ENCODE results near the gene SAP30L.

Gene SAP30L

GRCh38 chr5:154491941-154492340, 46.1 kb downstream of the SAP30L start:
- no peak overlapping the region for H3K4me3 ChIP-seq (replicated peaks; ENCODE audit: low read depth, low read length)
- no peak for TF ChIP-seq CTCF (IDR thresholded peaks at IDR 0.05; ENCODE audit: low read depth, low read length, missing control alignments)

GRCh38 chr5:154493274-154493673, 47.5 kb downstream of the SAP30L start:
- TF ChIP-seq CTCF (IDR thresholded peaks at IDR 0.05; ENCODE audit: low read depth, low read length, missing control alignments): no peak
- no peak for DNase-seq (ENCODE audit: extremely low read depth, low read depth)
- no peak overlapping the region for H3K4me3 ChIP-seq (replicated peaks; ENCODE audit: low read depth, low read length)

More at GRCh38 chr5:154491941-154492340, 46.1 kb downstream of the SAP30L start:
- no peak for DNase-seq (ENCODE audit: extremely low read depth, low read depth)

- TF ChIP-seq CTCF (IDR thresholded peaks at IDR 0.05; ENCODE audit: low read depth, low read length, missing control alignments): no peak
- H3K4me3 ChIP-seq (replicated peaks; ENCODE audit: low read depth, low read length): no peak overlapping the region
- no peak for DNase-seq (ENCODE audit: extremely low read depth, low read depth)
These were observed 48.2 kb downstream of the SAP30L start for GRCh38 chr5:154494036-154494435.

- no peak for TF ChIP-seq CTCF (IDR thresholded peaks at IDR 0.05; ENCODE audit: low read depth, low read length, missing control alignments)
- DNase-seq (ENCODE audit: extremely low read depth, low read depth): no peak
- no peak overlapping the region for H3K4me3 ChIP-seq (replicated peaks; ENCODE audit: low read depth, low read length)
These were observed 52.8 kb downstream of the SAP30L start for GRCh38 chr5:154498591-154498990.

- no peak for TF ChIP-seq CTCF (IDR thresholded peaks at IDR 0.05; ENCODE audit: low read depth, low read length, missing control alignments)
- no peak for DNase-seq (ENCODE audit: extremely low read depth, low read depth)
- no peak overlapping the region for H3K4me3 ChIP-seq (replicated peaks; ENCODE audit: low read depth, low read length)
These were observed 53.2 kb downstream of the SAP30L start for GRCh38 chr5:154498994-154499393.

- no peak for DNase-seq (ENCODE audit: extremely low read depth, low read depth)
- TF ChIP-seq CTCF (IDR thresholded peaks at IDR 0.05; ENCODE audit: low read depth, low read length, missing control alignments): no peak
- H3K4me3 ChIP-seq (replicated peaks; ENCODE audit: low read depth, low read length): no peak overlapping the region
These were observed 55.8 kb downstream of the SAP30L start for GRCh38 chr5:154501566-154501965.

GRCh38 chr5:154502180-154502579, 56.4 kb downstream of the SAP30L start:
- DNase-seq (ENCODE audit: extremely low read depth, low read depth): no peak
- no peak for TF ChIP-seq CTCF (IDR thresholded peaks at IDR 0.05; ENCODE audit: low read depth, low read length, missing control alignments)
- no peak overlapping the region for H3K4me3 ChIP-seq (replicated peaks; ENCODE audit: low read depth, low read length)
